Measurements from ENCODE around the gene MPND. TPM values are rescaled to one million over a fixed set of nuclear protein-coding genes. Genes with fewer than 3 reads are reported as not detected.
A peak's percentile ranks its signal among the peaks of the same experiment; 100 is the strongest.

MPND gene
- total and polyA plus RNA-seq, 2 of the 13 experiments (the other 11 are each of a cell fraction or from before 2014, with no cell fraction given) = 10.8 to 15.8 TPM

DNA sequence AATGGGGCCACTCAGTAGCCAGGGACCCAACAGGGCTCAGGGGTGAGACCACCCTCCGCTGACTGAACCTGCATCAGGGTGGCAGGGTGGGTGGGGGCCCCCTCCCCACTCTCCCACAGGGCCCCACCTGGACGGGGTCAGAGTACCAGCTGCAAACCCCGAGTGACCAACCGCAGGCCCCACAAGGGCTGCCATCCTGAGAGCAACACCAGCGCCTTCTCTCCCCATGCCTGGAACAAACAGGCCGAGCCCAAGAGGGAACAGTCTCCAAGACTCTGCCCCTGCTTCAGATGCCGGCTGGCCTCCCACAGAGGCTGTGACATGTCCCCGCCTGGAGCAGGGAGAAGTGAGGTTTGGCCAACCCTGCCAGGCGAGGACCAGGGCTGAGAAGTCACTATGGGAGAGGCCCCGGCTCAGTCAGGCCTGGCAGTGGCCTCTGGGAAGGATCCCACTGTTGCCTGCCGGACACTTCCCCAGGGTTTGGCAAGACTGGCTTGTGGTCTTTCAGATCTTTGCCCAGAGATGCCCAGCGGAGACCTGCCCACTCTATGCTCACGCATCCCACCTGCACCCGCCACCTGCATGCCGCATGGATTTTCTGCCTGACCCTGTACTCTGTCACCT lies 27.2 kb downstream of the MPND start:
- no peak overlapping the region for H3K4me3 ChIP-seq (replicated peaks in 1 of 3; ENCODE audit: insufficient read depth in 1 of 3, low read depth in 2 of 3, low read length in 3 of 3)
- H3K9me3 ChIP-seq (ENCODE audit: low read length) = no peaks in the 10 kb centered on the region
- CTCF ChIA-PET (ENCODE audit: low intra/inter-chr PET ratio, low total read pairs) = no interaction called here
- intact Hi-C loops (cut with micrococcal nuclease; ENCODE audit: unreplicated experiment) = no loop called here
- WGBS (ENCODE audit: low lambda C conversion rate) = 100% methylated on average over 10 of the region's 15 CpGs
- no peak overlapping the region for H3K27ac ChIP-seq (ENCODE audit: extremely low read length, insufficient read depth, low read length)
- H2AFZ ChIP-seq (ENCODE audit: low read length) = no peak overlapping the region
- ATAC-seq = no peak
- no TSS peak for BruUV-seq (replicated peaks)
- no peak for FAIRE-seq
- peaks cover 17 to 38% of the 10 kb centered on the region in 2 experiments; a peak in 4 of 5 replicates for H3K36me3 ChIP-seq (replicated peaks in 1 of 2; ENCODE audit: control insufficient read depth in 1 of 2, insufficient read depth in 2 of 2, low read length in 2 of 2)
- TF ChIP-seq AGO2 (optimal IDR thresholded peaks at IDR 0.05; ENCODE audit: low read depth, low read length) (peak; percentile 57), HDAC1 (CRISPR knock-in tag; IDR thresholded peaks at IDR 0.05) (no peak)
- H3K4me2 ChIP-seq (ENCODE audit: low read depth, low read length) = no peak overlapping the region
- POLR2A ChIA-PET = interaction anchor here (1.0 kb wide), 1 partner anchor 30 kb away, joined by 3 read pairs; the partner anchor contains the start of gene SH3GL1
- in situ Hi-C loops (cut with HindIII; ENCODE audit: extremely low pct_ligation_motif_present, low pct_unique_long_range_greater_than_20kb) = no loop called here
- H3K27me3 ChIP-seq (ENCODE audit: control insufficient read depth in 1 of 2, insufficient read depth in 2 of 2, low read length in 2 of 2) = no peaks in the 10 kb centered on the region
- H3K79me2 ChIP-seq (ENCODE audit: insufficient read depth, low read length) = peaks cover 44% of the 10 kb centered on the region
- no peak for DNase-seq (ENCODE audit: low spot score)
- no peaks in the 10 kb centered on the region; the same call in 1 of the 2 replicates for H4K20me1 ChIP-seq (ENCODE audit: insufficient read depth, low read length)
- H3K9ac ChIP-seq (ENCODE audit: insufficient read depth, low read depth, low read length) = no peak overlapping the region
- peaks cover 21% of the 10 kb centered on the region for H3K4me1 ChIP-seq (ENCODE audit: insufficient read depth, low read length)

DNA sequence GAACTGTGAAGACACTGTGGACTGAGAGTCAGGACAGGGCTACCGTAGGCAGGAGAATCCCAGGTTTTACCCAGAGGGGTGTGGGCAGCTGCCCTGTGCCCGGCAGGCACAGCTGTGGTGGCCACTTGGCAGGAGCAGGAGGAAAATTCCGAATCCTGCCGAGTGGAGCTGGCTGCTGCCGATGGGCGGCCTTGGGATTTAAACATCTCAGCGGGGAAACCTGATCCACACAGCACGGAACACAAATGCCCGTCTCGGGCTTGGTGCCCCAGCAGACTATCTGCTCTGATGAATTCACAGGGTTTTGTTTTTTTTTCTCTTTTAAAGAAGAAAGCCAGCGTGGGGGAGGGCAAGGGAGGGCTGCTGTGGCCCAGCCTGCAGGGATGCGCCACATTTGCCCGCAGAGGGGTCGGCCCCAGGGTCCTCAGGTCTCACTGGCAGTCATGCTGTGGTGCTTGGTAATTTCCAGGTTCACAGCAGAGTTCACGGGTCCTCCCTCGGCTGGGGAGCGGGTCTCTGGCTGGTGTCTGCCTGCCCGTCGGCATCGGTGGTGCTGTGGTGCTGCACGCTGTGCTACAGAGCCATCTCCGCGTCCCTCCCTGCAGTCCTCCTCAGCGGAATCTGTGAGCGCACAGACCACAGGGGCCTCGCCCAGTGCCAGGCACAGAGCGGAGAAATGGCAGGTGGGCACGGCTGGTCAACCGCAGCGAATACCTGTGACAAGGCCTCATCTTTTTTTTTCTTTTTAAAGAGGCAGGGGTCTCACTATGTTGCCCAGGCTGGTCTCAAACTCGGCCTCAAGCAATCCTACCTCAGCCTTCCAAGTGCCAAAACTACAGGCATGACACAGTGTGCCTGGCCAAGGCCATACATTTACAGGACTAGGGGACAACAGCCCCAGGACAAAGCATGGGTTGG lies 28.1 kb downstream of the MPND start:
- Histone ChIP-seq H3K36me3 (replicated peaks in 1 of 2; ENCODE audit: control insufficient read depth in 1 of 2, insufficient read depth in 2 of 2, low read length in 2 of 2) (peaks cover 12 to 29% of the 10 kb centered on the region in 2 experiments; a peak in 4 of 5 replicates), H3K27me3 (ENCODE audit: control insufficient read depth in 1 of 2, insufficient read depth in 2 of 2, low read length in 2 of 2) (no peaks in the 10 kb centered on the region), H2AFZ (ENCODE audit: low read length) (no peak overlapping the region), H3K4me3 (replicated peaks in 1 of 3; ENCODE audit: insufficient read depth in 1 of 3, low read depth in 2 of 3, low read length in 3 of 3) (no peak overlapping the region), H4K20me1 (ENCODE audit: insufficient read depth, low read length) (no peaks in the 10 kb centered on the region; the same call in 1 of the 2 replicates), H3K79me2 (ENCODE audit: insufficient read depth, low read length) (peaks cover 51% of the 10 kb centered on the region), H3K4me1 (ENCODE audit: insufficient read depth, low read length) (peaks cover 31% of the 10 kb centered on the region), H3K4me2 (ENCODE audit: low read depth, low read length) (no peak overlapping the region), H3K9ac (ENCODE audit: insufficient read depth, low read depth, low read length) (no peak overlapping the region), H3K27ac (ENCODE audit: extremely low read length, insufficient read depth, low read length) (no peak overlapping the region), H3K9me3 (ENCODE audit: low read length) (no peaks in the 10 kb centered on the region)
- FAIRE-seq (no peak), ATAC-seq (no peak), DNase-seq (ENCODE audit: low spot score) (no peak)
- BruUV-seq (replicated peaks) = no TSS peak
- TF ChIP-seq ZNF121 (CRISPR knock-in tag; IDR thresholded peaks at IDR 0.05) (0 out of 2 replicates have a peak, but pooled peaks have one; percentile 55), ATF7-NPFF (CRISPR knock-in tag; IDR thresholded peaks at IDR 0.05; ENCODE audit: low read depth) (no peak), HNRNPL (IDR thresholded peaks at IDR 0.05; ENCODE audit: low read depth, low read length) (0 out of 2 replicates have a peak, but pooled peaks have one; percentile 60)
- POLR2A ChIA-PET = no interaction called here
- in situ Hi-C loops (cut with HindIII; ENCODE audit: extremely low pct_ligation_motif_present, low pct_unique_long_range_greater_than_20kb) = no loop called here
- WGBS (ENCODE audit: low lambda C conversion rate) = 94% methylated on average over 24 of the region's 31 CpGs
- CTCF ChIA-PET (ENCODE audit: low intra/inter-chr PET ratio, low total read pairs) = no interaction called here
- intact Hi-C loops (cut with micrococcal nuclease; ENCODE audit: unreplicated experiment) = no loop called here

All from HepG2 (cell line).